DOHH2 (cell line): ENCODE results near the gene C21orf58.
"Not testable (repeated sequence)": the region's sequence is repeated elsewhere in the genome, so short reads cannot be mapped to it uniquely, and the experiment has no call there.

Source experiments
- H3F3A ChIP-seq: fragments of 200-600 bp; sonication (generic), shearing (Covaris generic); 2 replicates; pipeline ENCODE4 v1.6.0; 2016; ENCODE audit warnings: antibody characterized with exemption, mild to moderate bottlenecking; ENCODE audit not compliant: control insufficient read depth, insufficient read depth
- H3K27ac ChIP-seq: fragments of 200-600 bp; sonication (generic); 2 replicates; pipeline ENCODE4 v1.5.1; 2014; ENCODE audit warnings: low read depth, mild to moderate bottlenecking, low read length, moderate library complexity
- H3K27me3 ChIP-seq: fragments of 200-600 bp; sonication (generic); 2 replicates; pipeline ENCODE4 v1.6.1; 2014; ENCODE audit warnings: mild to moderate bottlenecking, low read length, mixed read lengths; ENCODE audit not compliant: control insufficient read depth
- H3K36me3 ChIP-seq: fragments of 200-600 bp; sonication (generic); 2 replicates; pipeline ENCODE4 v1.6.1; 2014; ENCODE audit warnings: mild to moderate bottlenecking, low read length, moderate library complexity, mixed read lengths; ENCODE audit not compliant: control insufficient read depth
- H3K4me1 ChIP-seq: fragments of 200-600 bp; sonication (generic); 2 replicates; pipeline ENCODE4 v1.6.1; 2014; ENCODE audit warnings: mild to moderate bottlenecking, low read length, mixed read lengths; ENCODE audit not compliant: control insufficient read depth
- H3K4me2 ChIP-seq: fragments of 200-600 bp; sonication (generic); 2 replicates; pipeline ENCODE4 v1.6.0; 2014; ENCODE audit warnings: mild to moderate bottlenecking, low read length, moderate library complexity
- H3K4me3 ChIP-seq: fragments of 200-600 bp; sonication (generic); 2 replicates; pipeline ENCODE4 v1.5.1; 2014; ENCODE audit warnings: mild to moderate bottlenecking, low read length, mixed read lengths
- H3K79me2 ChIP-seq: fragments of 200-600 bp; sonication (generic); 2 replicates; pipeline ENCODE4 v1.6.1; 2014; ENCODE audit warnings: mild to moderate bottlenecking, low read length, mixed read lengths; ENCODE audit not compliant: control insufficient read depth
- H3K9me2 ChIP-seq: fragments of 200-600 bp; sonication (generic); replicated peaks from 2 replicates; pipeline ENCODE4 v1.6.1; 2014; ENCODE audit warnings: mild to moderate bottlenecking, low read length, mixed read lengths; ENCODE audit not compliant: control insufficient read depth
- H3K9me3 ChIP-seq: fragments of 200-600 bp; sonication (generic); 2 replicates; pipeline ENCODE4 v1.6.1; 2014; ENCODE audit warnings: antibody characterized with exemption, low read length, mixed read lengths; ENCODE audit not compliant: control insufficient read depth, insufficient read depth
- H4K20me1 ChIP-seq: fragments of 200-600 bp; sonication (generic); 2 replicates; pipeline ENCODE4 v1.6.0; 2014; ENCODE audit warnings: low read depth, mild to moderate bottlenecking, antibody characterized with exemption, low read length, moderate library complexity; ENCODE audit not compliant: control insufficient read depth, insufficient read depth
- EZH2phosphoT487 ChIP-seq: fragments of 200-600 bp; sonication (generic); IDR thresholded peaks from 2 replicates; pipeline ENCODE4 v1.6.1; 2017; ENCODE audit warnings: borderline replicate concordance, mild to moderate bottlenecking, antibody characterized with exemption, low read length, moderate library complexity, mixed read lengths
- TF ChIP-seq, protein P1 (sequence below): fragments of 200-600 bp; sonication (generic); IDR thresholded peaks from one replicate; pipeline ENCODE4 v1.5.1; 2014; ENCODE audit warnings: antibody characterized with exemption, mild to moderate bottlenecking, low read depth, low read length; ENCODE audit not compliant: poor library complexity, severe bottlenecking

Gene C21orf58

DNA sequence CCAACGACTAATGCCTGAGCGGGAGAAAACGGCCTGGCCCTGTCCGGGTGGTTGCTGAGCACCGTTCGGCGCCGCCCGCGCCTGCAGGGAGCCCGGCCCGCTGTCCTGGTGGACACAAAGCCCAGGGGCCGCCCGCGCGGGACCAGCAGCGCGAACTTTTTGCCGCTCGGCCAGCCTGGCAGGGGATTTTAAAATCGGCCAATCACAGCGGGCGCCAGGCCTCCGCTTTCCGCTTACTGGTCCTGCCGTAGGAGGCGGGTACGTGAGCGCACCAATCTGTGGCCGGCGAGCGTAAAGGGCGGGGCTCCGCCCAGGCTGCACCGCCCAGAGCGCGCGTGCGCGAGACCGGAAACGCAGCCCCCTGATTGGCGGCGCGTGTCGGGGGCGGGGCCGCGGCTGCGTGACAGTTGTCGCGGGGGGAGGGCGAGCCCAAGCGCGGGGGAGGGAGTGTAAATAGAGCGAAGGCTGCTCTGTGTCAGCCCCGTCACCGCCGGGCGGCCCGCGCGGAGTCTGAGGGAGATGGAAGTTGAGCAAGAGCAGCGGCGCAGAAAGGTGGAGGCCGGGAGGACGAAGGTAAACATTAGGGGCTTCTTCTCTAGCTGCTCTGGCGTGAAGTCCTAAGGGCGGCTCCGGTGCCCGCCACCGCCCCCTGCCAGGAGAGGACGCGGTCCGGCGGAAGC lies at the start of gene C21orf58, which contains the start of gene PCNT:
TSS of gene C21orf58 (minus strand) at position 161 of the 680 bp plus-strand sequence. CDS start 1,132 bp downstream, outside the sequence.
TSS of gene PCNT (plus strand) at position 447 of the 680 bp plus-strand sequence. CDS start at position 520, 73 bp downstream.
- H3K4me2 ChIP-seq, result peak within 1 kb of the TSS; percentile 98
- H3K9me3 ChIP-seq, result no peaks in the 10 kb centered on the region
- H3K9me2 ChIP-seq, result no peaks in the 10 kb centered on the region
- TF ChIP-seq, protein P1, sequence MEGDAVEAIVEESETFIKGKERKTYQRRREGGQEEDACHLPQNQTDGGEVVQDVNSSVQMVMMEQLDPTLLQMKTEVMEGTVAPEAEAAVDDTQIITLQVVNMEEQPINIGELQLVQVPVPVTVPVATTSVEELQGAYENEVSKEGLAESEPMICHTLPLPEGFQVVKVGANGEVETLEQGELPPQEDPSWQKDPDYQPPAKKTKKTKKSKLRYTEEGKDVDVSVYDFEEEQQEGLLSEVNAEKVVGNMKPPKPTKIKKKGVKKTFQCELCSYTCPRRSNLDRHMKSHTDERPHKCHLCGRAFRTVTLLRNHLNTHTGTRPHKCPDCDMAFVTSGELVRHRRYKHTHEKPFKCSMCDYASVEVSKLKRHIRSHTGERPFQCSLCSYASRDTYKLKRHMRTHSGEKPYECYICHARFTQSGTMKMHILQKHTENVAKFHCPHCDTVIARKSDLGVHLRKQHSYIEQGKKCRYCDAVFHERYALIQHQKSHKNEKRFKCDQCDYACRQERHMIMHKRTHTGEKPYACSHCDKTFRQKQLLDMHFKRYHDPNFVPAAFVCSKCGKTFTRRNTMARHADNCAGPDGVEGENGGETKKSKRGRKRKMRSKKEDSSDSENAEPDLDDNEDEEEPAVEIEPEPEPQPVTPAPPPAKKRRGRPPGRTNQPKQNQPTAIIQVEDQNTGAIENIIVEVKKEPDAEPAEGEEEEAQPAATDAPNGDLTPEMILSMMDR, result no peak
- no peak for TF ChIP-seq EZH2phosphoT487
- peaks cover 4% of the 10 kb centered on the region; the same call in 1 of the 2 replicates for H3F3A ChIP-seq
- H3K27me3 ChIP-seq, result no peaks in the 10 kb centered on the region
- peak within 1 kb of the TSS; percentile 80 for H3K27ac ChIP-seq
- H4K20me1 ChIP-seq, result peaks cover 19% of the 10 kb centered on the region
- H3K36me3 ChIP-seq, result peaks cover 67% of the 10 kb centered on the region
- H3K79me2 ChIP-seq, result peaks cover 89% of the 10 kb centered on the region
- peak within 1 kb of the TSS; percentile 88 for H3K4me3 ChIP-seq
- peaks cover 36% of the 10 kb centered on the region for H3K4me1 ChIP-seq

- not testable (repeated sequence) for H3K4me3 ChIP-seq, H3K27ac ChIP-seq, H3K27me3 ChIP-seq, H3F3A ChIP-seq, H3K4me1 ChIP-seq, H4K20me1 ChIP-seq, H3K4me2 ChIP-seq, H3K9me3 ChIP-seq, H3K9me2 ChIP-seq
- peaks cover 91% of the 10 kb centered on the region for H3K79me2 ChIP-seq
- peaks cover 60% of the 10 kb centered on the region for H3K36me3 ChIP-seq
Measured at GRCh38 chr21:46372947-46373346, 49.3 kb upstream of the C21orf58 start.

DNA sequence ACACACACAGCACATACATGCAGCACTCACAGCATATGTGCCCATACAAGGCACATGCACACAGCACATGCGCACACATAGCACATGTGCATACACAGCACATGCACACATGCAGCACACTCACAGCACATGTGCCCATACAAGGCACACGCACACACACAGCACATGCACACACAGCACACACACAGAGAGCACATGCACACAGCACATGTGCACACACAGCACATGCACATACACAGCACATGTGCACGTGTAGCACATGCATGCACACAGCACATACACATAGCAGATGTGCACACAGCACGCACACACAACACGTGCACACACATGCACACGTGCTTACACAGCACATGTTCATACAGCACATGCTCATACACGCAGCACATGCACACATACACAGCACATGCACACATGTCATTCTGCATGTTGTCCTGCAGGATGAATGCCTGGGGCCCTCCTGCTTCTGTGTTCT lies 48.4 kb upstream of the C21orf58 start:
- no peak overlapping the region for H3K4me2 ChIP-seq
- H3F3A ChIP-seq, result no peaks in the 10 kb centered on the region
- peaks cover 5% of the 10 kb centered on the region; the same call in 1 of the 2 replicates for H4K20me1 ChIP-seq
- no peaks in the 10 kb centered on the region for H3K4me1 ChIP-seq
- peaks cover 60% of the 10 kb centered on the region for H3K36me3 ChIP-seq
- H3K79me2 ChIP-seq, result peaks cover 88% of the 10 kb centered on the region
- H3K4me3 ChIP-seq, result no peak overlapping the region
- TF ChIP-seq, protein P1, result no peak
- TF ChIP-seq EZH2phosphoT487, result no peak
- no peak overlapping the region for H3K27ac ChIP-seq
- H3K27me3 ChIP-seq, result no peaks in the 10 kb centered on the region
- no peaks in the 10 kb centered on the region for H3K9me2 ChIP-seq
- H3K9me3 ChIP-seq, result no peaks in the 10 kb centered on the region; the same call in 1 of the 2 replicates
